Endometrial microvascular endothelial cells (primary cell): Measurements from ENCODE around the gene TTC34. TPM values are rescaled to one million over a fixed set of nuclear protein-coding genes. Genes with fewer than 3 reads are reported as not detected.

Source experiments
- in situ Hi-C: cut with HindIII; loops from 2 replicates; pipeline ENCODE4 v1.10.0; 2017; ENCODE audit warnings: low sequenced_read_pairs, low pct_unique_long_range_greater_than_20kb; ENCODE audit errors: inconsistent ontology term
- total RNA-seq: library from RNA; depleted of rRNA; stranded (reverse); fragments of >200 nt; gene quantifications from one replicate; pipeline ENCODE4 v1.2.3, GENCODE V29; 2015; ENCODE audit errors: inconsistent ontology term

TTC34 gene
- total RNA-seq, 1 donor from 2014 or later, result not detected

- in situ Hi-C loops, result no loop called here
Observed at GRCh38 chr1:2815551-2815950, 14.1 kb upstream of the TTC34 start.

- in situ Hi-C loops, result no loop called here
Observed at GRCh38 chr1:2814511-2815075, 13.1 kb upstream of the TTC34 start.

DNA sequence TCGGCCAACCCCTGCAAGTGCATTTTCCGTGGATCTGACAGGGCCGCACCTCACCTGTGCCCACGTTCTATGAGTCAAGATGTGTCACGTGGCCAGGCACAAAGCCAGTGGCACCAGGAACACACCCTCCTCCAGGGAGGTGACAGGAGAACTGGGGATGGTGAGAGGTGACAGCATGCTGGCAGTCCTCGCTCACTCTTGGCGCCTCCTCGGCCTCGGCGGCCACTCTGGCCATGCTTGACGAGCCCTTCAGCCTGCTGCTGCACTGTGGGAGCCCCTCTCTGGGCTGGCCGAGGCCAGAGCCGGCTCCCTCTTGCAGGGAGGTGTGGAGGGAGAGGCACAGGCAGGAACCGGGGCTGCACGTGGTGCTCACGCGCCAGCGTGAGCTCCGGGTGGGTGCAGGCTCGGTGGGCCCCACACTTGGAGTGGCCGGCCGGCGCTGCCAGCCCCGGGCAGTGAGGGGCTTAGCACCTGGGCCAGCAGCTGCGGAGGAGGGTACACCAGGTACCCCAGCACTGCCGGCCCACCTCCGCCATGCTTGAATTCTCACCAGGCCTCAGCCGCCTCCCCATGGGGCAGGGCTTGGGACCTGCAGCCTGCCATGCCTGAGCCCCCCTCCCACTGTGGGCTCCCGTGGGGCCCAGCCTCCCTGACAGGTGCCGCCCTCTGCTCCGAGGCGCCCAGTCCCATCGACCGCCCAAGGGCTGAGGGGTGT lies 11.6 kb upstream of the TTC34 start:
- in situ Hi-C loops, result no loop called here

DNA sequence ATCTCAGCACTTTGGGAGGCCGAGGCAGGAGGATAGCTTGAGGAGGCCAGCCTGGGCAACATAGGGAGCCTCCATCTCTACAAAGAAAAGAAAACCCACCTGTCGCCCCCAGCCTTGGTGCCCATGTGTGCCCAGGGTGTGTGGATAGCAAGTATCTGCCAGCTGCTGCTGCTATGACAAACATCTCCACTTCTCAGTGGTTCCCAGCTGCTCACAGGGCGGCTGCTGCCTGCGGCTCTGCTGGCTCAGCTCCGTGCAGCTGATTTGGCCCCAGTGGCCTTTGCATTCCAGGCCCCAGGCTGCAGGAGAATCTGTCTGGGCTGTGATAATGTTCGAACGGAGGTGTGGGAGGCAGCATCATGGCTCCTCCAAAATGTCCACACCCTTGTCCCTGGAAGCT lies 10.6 kb upstream of the TTC34 start:
- in situ Hi-C loops, result no loop called here

DNA sequence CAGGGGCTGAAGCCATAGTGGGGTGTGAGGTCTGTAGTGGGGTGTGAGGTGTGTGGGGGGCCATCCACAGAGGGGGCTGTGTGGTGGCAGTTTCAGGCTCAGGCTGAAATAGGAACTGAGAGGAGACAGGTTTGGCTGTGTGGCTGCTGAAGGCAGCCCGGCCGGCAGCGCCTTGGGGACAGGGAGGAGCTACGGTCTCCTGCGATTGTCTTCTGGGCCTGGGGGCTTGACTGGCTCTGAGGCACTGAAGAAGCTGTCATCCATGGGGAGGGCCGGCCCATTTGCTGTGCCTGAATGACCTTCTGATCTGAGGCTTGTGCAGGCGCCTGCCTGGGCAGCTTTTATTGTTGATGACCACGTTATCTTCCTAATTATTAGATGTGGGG lies 10.0 kb upstream of the TTC34 start:
- in situ Hi-C loops, result no loop called here

DNA sequence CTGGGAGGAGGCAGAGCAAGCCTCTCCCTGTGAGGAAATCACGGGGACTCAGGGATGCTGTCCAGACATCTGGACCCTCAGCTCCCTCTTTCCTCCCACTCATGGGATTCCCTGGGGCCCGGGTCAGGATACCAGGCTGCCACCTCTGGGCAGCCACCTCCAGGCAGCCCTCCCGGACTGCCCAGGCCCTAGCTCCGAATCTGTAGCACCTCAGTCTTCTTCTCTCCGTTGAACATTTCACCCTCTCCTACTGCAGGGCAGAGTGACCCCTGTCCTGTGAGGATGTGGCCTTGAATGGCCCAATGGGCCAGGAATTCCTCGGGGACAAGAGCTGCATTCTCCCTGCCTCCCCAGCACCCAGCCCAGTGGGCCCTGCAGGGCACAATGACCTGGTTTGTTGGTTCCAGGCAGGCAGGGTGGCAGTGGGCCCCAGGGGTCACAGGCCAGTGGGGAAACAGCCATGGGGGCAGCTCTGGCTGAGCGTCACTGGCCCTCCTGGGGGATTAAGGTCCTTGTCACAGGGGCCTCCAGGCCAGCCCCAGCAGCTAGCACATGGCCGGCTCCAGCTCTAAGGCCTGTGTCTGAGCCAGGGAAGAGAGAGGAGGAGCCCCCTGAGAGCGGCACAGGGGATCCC lies 9.5 kb upstream of the TTC34 start:
- in situ Hi-C loops, result no loop called here

DNA sequence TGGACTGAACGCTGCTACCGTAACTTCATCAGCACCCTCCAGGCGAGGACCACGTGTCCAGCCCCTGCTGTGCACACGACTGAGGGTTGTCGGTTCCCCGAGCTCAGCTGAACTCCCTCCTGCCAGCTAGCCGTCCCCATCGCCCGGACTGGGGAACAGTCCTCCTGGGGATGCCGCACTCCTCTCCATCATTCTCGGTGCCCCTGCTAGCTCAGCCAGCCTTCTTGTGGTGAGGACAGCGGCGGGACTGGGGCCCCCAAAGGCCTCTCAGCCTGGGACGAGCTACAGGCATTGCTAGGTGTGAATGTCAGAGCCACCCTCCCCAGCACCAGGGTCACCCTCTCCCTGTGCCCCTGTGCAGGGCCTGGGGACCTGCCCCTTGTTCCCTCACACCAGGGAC lies 8.8 kb upstream of the TTC34 start:
- in situ Hi-C loops, result no loop called here

DNA sequence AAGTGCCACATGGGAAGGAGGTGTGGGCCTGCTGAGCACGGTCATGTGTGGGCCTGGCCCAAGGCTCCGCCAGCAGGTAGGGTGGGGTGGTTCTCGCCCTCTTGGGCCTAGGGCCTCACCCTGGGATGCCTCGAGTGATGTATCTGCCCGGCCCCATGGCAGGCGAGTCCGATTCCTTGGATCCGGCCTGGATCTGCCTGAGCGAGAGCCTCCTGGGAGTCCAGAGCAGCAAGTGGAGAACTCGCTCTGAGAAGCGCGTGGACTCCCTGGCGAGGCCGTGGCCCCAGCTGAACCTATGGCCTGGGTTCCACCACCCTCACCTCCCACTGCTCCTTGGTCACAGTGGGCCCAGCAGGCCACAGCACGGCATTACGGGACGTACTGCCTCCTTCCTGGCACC lies 8.2 kb upstream of the TTC34 start:
- in situ Hi-C loops, result no loop called here

DNA sequence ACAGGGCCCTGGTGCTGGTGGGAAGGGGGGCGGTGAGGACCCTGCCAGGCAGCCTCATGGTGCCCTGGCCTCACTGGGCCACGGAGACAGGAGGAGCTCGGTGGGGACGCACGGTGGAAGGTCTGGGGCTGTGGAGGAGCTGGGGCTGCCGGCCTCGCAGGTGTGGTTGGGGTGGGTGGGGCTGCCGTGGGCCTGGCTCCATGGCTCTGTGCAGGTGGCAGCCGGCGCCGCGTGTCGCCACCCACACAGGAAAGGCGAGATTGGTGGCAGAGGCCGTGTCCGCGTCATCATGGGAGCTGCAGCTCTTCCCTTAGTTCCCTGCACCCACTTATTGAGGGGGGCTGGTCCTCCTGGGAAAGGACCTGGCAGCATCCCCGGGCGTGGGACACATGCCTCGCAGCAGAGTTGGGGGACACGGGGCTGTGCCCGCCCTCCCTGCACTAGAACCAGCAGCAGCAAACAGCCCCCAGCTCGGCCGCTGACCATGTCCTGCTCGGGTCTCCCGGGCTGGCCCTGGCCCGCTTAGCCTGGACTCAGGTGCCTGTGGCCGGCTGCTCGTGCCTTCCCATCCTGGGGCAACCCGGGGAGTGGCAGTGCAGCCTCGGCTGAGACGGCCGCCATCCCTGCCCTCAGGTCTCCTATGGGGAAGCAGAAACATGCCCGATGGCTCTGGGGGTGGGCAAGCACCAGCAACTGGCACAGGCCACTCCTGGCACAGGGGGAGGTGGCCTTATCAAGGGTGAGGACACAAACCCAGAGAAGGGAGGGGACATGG lies 7.5 kb upstream of the TTC34 start:
- in situ Hi-C loops, result no loop called here

GRCh38 chr1:2808386-2808705 lies 6.9 kb upstream of the TTC34 start:
- in situ Hi-C loops, result no loop called here

- in situ Hi-C loops, result no loop called here
Observed at GRCh38 chr1:2807678-2808385, 6.3 kb upstream of the TTC34 start.

GRCh38 chr1:2807036-2807435 lies 5.5 kb upstream of the TTC34 start:
- in situ Hi-C loops, result no loop called here

DNA sequence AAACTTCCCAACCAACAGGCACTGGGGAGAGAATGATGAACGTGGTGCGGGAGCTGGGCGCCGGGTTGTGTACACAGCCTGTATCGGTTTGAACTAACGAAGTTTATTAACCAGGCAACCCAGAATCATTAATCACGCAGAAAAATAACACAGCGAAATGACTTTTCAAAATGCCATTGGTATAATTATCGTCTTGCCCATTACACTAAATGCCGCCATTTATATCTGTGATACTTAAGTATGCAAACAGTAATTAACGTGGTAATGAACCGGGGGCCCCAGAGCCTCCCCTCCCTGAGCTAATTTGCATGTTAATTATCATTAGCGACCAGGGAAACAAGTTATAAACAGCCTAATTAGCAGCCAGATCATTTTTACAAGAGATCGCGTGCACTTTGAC lies 5.1 kb upstream of the TTC34 start:
- in situ Hi-C loops, result no loop called here

- in situ Hi-C loops, result no loop called here
Observed at GRCh38 chr1:2805801-2806430, 4.4 kb upstream of the TTC34 start.

GRCh38 chr1:2804628-2805351 lies 3.3 kb upstream of the TTC34 start:
- in situ Hi-C loops, result no loop called here

DNA sequence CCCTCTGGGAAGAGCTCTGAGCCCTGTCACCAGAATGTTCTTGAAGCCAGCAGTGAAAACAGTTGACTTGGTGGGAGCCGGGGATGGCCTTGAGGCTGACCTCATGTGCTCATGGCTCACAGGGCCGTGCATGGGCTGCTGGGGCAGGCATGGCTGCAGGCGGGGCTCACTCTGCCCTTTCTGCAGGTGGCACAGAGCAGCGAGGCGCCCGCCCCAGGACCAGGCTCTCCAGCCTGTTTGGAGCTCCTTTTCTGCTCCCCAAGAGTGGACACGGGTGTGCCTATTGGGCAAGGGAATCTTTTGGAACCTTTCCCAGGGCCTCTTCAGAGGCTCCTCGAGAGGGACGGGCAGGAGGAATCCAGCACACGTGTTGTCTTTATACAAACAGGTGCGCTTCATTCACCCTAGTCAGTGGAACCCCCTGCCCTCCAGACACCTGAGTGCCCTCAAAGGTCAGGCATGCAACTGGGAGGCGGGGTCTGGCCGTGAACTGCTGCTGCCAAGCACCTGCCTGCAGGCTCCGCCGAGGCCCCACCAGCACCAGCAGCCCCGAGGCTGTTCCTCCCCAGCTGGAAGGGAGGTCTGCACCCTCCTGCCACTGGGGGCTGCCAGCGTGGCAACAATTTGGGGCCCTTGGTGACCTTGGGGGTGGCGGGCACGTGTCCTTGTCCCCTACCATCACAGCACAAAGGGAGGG lies 2.6 kb upstream of the TTC34 start:
- in situ Hi-C loops, result no loop called here

DNA sequence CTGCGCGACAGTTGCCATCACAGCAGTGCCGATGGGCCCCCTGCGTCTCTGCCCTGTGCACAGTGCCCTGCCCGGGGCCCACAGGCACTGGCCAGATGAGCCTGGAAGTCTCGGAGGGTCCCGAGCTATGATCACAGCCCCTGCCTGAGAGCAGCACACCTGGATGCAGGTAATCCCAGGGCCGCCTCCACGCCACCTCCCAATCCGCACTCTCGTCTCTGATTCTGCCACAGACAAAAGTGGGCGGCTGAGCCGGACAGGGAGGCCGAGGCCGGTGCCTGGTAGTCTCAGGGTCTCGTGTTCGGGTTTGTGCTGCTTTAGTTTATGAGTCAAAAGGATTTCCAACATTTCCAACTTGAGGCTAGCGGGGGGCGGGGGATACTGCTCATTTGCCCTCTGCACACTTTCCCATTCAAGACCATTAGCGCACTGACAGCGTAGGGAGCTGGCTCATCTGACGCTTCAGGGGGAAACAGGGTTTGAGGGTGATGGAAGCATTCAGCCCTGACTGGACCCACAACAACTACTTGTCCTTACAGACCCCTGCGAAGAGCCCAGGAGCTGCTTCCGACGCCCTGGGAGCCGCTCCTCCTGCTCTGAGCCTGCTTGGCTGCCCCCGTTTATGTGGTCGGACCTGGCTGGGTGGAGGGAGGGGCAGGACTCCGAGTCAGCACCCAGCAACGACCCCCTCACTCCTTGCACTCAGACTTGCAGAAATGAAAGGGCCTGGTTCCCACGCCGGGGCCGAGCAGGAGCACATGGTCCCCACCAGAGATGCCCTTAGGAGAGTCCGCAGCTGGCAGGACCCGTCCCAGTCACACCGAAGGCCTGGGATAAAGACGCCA lies 1.8 kb upstream of the TTC34 start:
- in situ Hi-C loops, result no loop called here
